H1 (cell line): Measurements from ENCODE around the gene EPB42. TPM values are rescaled to one million over a fixed set of nuclear protein-coding genes. Genes with fewer than 3 reads are reported as not detected.

Source experiments
- KDM1A ChIP-seq: fragments of 200-600, 300-600 bp; sonication (generic); IDR thresholded peaks from 2 replicates; pipeline ENCODE4 v1.7.1; 2016; ENCODE audit warnings: mild to moderate bottlenecking, low read length, borderline replicate concordance
- POLR2AphosphoS5 ChIP-seq: IDR thresholded peaks from 2 replicates; pipeline ENCODE4 v1.6.1; 2011; ENCODE audit warnings: low read depth, low read length
- RNF2 ChIP-seq: fragments of 200-900, 300-1000 bp; sonication (generic); IDR thresholded peaks from 2 replicates; pipeline ENCODE4 v1.7.1; 2016; ENCODE audit warnings: borderline replicate concordance, low read depth, mild to moderate bottlenecking, antibody characterized with exemption, low read length; ENCODE audit not compliant: poor library complexity, severe bottlenecking; ENCODE audit errors: missing control alignments
- SIN3A ChIP-seq, 2 experiments: IDR thresholded peaks in 1 of 2; conservative IDR thresholded peaks in 1 of 2; 2 replicates each; pipeline ENCODE4 v1.6.1; 2011 to 2012; ENCODE audit warnings: low read length in 2 of 2, improper control_type of control experiment in 1 of 2, low read depth in 1 of 2, mild to moderate bottlenecking in 1 of 2
- TEAD4 ChIP-seq: IDR thresholded peaks from 2 replicates; pipeline ENCODE4 v1.6.1; 2012; ENCODE audit warnings: low read depth, low read length, inconsistent platforms, mixed read lengths
- polyA plus RNA-seq, 7 experiments: library from polyadenylated mRNA; depleted of rRNA in 3 of 7; stranded (reverse) in 5 of 7; unstranded in 2 of 7; fragments of >200 nt in 5 of 7; fragments of 200-250 nt in 2 of 7; gene quantifications; 1 replicate in 5 of 7; 2 replicates in 1 of 7; 4 replicates in 1 of 7; pipeline versions ENCODE4 v1.2.1 to v1.2.3, GENCODE V29; 2011 to 2013; ENCODE audit warnings: missing spikeins in 2 of 7, mixed read lengths in 2 of 7
- total RNA-seq: library from RNA; stranded (reverse); fragmentation: NEBNext Ultra II Directional; extraction: Animal tissue kit (Norgen Biotek cat#: 25700); gene quantifications from 2 replicates; pipeline ENCODE4 v1.2.1, GENCODE V29; 2021

Gene EPB42
- total and polyA plus RNA-seq, 2 of the 8 experiments (the other 6 are each of a cell fraction or from before 2014, with no cell fraction given): not detected

DNA sequence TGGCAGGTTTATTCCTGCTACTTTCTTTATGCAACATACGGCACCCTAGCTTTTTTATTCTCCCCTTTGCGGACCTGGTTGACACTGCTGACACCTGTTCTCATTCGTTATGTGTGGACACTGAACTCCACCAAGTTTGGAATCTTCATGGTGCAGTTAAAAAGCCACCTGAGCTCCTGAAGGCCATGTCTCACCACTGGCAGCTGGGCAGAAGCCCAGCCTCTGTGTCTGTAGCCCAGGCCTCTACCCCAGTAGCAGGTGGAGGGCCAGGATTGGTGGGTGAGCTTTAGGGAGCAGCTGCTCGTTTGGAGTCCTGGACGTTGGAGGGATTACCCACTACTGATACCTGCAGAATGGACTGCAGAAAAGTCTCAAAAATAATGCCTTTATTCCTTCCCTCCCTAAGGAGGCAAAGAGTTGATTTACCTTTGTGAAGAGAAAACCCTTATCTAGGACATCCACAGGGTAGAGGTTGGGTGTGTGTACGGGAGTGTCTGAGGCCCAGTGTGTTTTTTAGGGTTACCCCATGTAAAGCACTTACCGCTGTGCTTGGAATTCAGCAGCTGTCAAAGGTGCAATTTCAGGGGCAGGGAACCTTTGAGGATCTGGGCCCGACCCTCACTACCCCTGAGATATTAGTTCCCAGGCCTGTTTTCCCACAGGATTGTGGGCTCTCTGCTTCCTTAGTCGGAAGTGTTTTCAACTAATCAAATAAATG, 36.3 kb downstream of the EPB42 start (continued):
- TF ChIP-seq RNF2: no peak
- peak in 1 of 2 experiments; percentile 62; a peak in 1 of 4 replicates for TF ChIP-seq SIN3A (conservative IDR thresholded peaks at IDR 0.05 in 1 of 2, IDR thresholded peaks at IDR 0.05 in 1 of 2; ENCODE audit: low read depth in 1 of 2, low read length in 2 of 2)
- TF ChIP-seq POLR2AphosphoS5: no peak
- no peak for TF ChIP-seq KDM1A
- peak; percentile 62 for TF ChIP-seq TEAD4
